ENCODE data around the gene CYP51A1. TPM values are rescaled to one million over a fixed set of nuclear protein-coding genes. Genes with fewer than 3 reads are reported as not detected.
"Not testable (repeated sequence)": the region's sequence is repeated elsewhere in the genome, so short reads cannot be mapped to it uniquely, and the experiment has no call there.

The CYP51A1 gene
- total RNA-seq, 1 donor from 2014 or later = 68.0 TPM

- DNase-seq (ENCODE audit: extremely low read depth, low read depth, low spot score) = no peak
Observed at GRCh38 chr7:92131764-92132330, 2.4 kb downstream of the CYP51A1 start.

DNA sequence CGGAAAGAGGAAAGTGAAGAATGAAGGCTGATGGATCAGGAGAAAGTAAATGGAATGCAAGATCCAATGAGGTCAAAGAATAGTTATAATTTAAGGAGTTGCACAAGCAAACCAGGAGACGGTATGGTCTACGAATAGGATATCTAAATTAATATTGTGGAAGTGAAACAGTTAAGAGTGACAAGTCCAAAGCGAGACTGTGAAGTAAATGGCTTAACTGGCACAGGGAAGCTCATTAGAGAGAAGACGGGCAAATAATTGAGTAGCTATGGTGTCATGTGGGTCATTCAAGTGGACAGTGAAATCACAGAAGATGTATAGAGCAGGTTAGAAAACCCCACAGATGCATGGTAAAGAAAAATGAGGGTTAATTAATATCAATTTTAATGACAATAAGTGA, 3.2 kb downstream of the CYP51A1 start:
- no peak for DNase-seq (ENCODE audit: extremely low read depth, low read depth, low spot score)

- no peak for DNase-seq (ENCODE audit: extremely low read depth, low read depth, low spot score)
Observed at GRCh38 chr7:92121681-92122080, 12.6 kb downstream of the CYP51A1 start.

GRCh38 chr7:92119213-92119759, 15.0 kb downstream of the CYP51A1 start:
- DNase-seq (ENCODE audit: extremely low read depth, low read depth, low spot score) = no peak

GRCh38 chr7:92116949-92117348, 17.3 kb downstream of the CYP51A1 start:
- no peak for DNase-seq (ENCODE audit: extremely low read depth, low read depth, low spot score)

DNA sequence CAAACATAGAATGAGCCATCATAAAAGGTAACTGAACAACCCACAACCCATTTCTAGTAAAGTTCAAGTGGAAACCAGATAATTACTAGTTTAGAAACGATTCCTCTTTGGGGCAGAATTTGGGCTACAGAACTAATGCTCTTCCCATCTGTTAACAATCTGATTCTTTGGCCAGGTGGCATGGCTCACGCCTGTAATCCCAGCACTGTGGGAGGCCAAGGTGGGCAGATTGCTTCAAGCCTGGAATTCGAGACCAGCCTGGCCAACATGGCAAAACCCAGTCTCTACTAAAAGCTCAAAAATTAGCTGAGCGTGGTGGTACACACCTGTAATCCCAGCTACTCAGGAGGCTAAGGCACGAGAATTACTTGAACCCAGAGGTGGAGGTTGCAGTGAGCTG, 18.5 kb downstream of the CYP51A1 start:
- no peak for DNase-seq (ENCODE audit: extremely low read depth, low read depth, low spot score)

GRCh38 chr7:92110857-92111256, 23.4 kb downstream of the CYP51A1 start:
- DNase-seq (ENCODE audit: extremely low read depth, low read depth, low spot score) = no peak

GRCh38 chr7:92108821-92109220, 25.5 kb downstream of the CYP51A1 start:
- DNase-seq (ENCODE audit: extremely low read depth, low read depth, low spot score) = no peak

DNA sequence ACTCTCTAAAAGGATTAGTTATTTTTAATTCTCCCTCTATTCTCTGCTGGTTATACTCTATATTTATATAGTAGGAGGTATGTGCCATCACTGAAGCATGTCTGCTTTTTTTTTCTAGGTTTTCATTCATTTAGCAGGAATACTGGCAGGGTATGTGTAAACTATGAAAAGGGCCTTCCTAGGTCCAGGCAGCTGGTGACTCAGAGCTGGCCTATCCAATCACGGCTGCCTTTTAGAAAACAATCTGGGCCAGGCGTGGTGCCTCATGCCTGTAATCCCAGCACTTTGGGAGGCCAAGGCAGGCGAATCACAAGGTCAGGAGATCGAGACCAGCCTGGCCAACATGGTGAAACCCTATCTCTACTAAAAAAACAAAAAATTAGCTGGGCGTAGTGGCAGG, 31.4 kb downstream of the CYP51A1 start:
- DNase-seq (ENCODE audit: extremely low read depth, low read depth, low spot score) = not testable (repeated sequence)

DNA sequence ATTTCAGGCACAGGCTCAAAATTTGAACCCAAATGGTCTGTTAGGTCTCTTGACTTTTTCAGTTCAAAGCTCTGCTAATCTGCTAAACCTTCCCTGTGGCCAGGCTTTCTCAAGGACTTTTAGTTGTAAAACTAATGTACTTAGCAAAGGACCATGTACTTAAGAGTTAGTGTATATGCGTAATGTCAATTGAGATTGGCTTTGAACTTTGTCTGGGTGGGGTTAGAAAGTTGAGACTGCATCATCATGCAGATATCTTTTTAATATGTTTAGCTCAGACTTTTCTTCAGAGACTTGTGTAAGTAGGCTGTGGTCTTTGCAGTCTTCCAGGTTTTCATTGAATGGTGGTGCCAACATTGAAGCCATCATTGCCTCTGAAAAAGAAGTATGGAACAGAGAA, 33.7 kb downstream of the CYP51A1 start:
- no peak for DNase-seq (ENCODE audit: extremely low read depth, low read depth, low spot score)

- no peak for DNase-seq (ENCODE audit: extremely low read depth, low read depth, low spot score)
Observed at GRCh38 chr7:92095380-92095779, 38.9 kb downstream of the CYP51A1 start.

- no peak for DNase-seq (ENCODE audit: extremely low read depth, low read depth, low spot score)
Observed at GRCh38 chr7:92092210-92092609, 42.1 kb downstream of the CYP51A1 start.

GRCh38 chr7:92088266-92088665, 46.0 kb downstream of the CYP51A1 start:
- DNase-seq (ENCODE audit: extremely low read depth, low read depth, low spot score) = no peak

DNA sequence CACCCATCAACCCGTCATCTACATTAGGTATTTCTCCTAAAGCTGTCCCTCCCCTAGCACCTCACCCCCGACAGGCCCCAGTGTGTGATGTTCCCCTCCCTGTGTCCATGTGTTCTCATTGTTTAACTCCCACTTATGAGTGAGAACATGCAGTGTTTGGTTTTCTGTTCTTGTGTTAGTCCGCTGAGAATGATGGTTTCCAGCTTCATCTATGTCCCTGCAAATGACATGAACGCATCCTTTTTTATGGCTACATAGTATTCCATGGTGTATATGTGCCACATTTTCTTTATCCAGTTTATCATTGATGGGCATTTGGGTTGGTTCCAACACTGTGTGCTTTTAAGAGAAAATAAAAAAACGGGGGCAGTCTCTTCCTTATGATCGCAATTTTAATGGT, 50.4 kb downstream of the CYP51A1 start:
- DNase-seq (ENCODE audit: extremely low read depth, low read depth, low spot score) = not testable (repeated sequence)

- no peak for DNase-seq (ENCODE audit: extremely low read depth, low read depth, low spot score)
Observed at GRCh38 chr7:92076509-92076908, 57.8 kb downstream of the CYP51A1 start.

- DNase-seq (ENCODE audit: extremely low read depth, low read depth, low spot score) = no peak
Observed at GRCh38 chr7:92075455-92076158, 58.7 kb downstream of the CYP51A1 start.

DNA sequence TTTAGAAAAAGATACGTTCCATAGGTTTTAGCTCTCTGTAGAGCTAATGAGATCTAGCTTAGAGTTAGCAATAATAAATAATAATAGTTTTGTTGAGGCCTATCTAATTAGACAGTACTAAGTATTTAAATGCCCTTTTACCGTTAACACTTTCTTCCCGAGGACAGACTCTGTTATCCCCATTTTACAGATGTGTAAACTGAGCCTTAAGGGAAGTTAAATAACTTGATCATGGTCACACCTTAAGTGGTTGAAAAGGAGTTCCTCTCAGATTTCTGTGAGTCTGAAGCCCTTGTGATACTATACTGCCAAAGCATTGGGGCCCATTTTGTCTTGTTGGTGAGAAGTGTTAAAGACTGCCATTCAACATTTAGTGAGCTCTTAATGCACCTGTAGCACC, 61.6 kb downstream of the CYP51A1 start:
- DNase-seq (ENCODE audit: extremely low read depth, low read depth, low spot score) = no peak

DNA sequence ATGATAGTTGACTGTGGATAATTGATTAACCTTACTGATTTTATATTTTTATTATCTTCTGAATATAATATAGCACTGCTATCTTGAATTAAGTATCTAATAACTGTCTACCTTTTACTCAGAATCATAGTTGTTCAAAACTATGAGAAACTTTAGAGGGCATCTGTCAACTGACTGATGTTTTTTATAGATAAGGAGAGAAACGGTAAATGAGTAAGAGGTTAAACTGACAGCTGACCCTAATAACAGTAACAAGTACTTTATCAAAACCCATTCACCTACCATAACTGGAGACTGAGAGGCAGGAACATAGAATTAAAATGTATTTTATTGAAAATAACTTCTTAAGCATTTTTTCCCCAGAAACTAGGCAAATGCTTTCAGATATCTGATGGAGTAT, 62.2 kb downstream of the CYP51A1 start:
- DNase-seq (ENCODE audit: extremely low read depth, low read depth, low spot score) = no peak

GRCh38 chr7:92071032-92071431, 63.2 kb downstream of the CYP51A1 start:
- no peak for DNase-seq (ENCODE audit: extremely low read depth, low read depth, low spot score)

GRCh38 chr7:92064438-92065029, 69.7 kb downstream of the CYP51A1 start:
- no peak for DNase-seq (ENCODE audit: extremely low read depth, low read depth, low spot score)
